HG03060 (cell line): ENCODE measurements around the gene LAMC2.
"Not testable (repeated sequence)": the region's sequence is repeated elsewhere in the genome, so short reads cannot be mapped to it uniquely, and the experiment has no call there.

ENCODE experiments used
- ATAC-seq: cut with Tn5 transposase; IDR thresholded peaks from one replicate; pipeline ENCODE4 v1.9.1; 2021; ENCODE audit warnings: low read depth, moderate number of reproducible peaks; ENCODE audit not compliant: unreplicated experiment

Gene LAMC2

DNA sequence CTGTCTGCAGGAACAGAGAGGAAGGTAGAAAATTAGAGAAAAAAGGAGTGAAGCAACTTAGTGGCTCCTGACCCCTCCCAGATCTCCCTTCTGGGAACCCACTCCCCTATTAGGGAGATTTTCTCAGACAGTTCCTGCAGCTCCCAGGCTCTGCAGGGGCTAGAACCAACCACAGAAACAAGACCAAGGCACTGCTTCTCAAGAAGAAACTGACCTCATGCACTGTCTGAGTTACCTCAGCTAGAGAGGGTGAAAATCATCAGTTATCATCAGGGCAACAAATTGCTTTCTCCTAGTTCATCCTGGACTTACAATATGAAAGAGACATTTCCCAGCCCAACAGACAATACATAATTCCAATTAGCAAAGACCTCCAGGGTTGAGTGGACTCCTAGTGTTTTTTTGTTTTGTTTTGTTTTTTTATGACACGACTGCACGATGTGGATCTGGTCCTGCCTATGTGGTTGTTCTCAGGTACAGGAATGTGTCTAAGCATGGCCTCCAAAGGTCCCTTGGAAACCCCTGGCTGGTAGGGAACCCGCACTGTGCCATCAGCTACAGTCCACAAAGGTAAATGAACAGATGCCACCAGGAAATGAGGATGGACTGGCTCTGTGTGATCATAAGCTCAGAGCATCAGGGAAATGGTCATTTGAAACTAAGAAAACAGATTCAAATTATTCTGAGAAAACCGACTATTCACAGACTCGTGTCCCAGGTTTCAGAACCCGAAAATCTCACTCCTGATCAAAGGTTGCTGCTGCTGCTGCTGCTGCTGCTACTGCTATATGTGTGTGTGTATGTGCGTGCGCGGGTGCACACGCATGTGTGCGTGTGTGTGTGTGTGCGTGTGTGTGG lies 65.3 kb downstream of the LAMC2 start:
- ATAC-seq = no peak

DNA sequence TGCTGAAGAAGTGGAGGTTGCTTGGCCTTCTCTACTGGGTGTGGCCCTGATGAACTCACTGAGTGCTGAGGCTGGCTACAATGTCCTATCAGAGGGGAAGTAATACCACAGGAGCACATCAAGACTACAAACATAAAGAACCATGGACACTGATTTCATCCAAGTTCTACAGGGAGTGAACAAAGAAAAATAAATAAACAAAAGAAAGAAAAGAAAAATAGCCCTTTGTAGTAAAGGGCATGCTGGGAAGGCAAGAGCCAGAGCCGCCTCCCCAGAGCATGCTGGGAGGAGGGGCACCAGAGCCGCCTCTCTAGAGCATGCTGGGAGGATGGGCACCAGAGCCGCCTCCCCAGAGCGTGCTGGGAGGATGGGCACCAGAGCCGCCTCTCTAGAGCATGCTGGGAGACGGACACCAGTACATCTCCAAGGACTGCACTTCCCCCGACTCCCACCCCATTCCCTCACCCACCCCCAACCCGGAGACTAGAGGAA lies 65.9 kb downstream of the LAMC2 start:
- ATAC-seq = no peak

DNA sequence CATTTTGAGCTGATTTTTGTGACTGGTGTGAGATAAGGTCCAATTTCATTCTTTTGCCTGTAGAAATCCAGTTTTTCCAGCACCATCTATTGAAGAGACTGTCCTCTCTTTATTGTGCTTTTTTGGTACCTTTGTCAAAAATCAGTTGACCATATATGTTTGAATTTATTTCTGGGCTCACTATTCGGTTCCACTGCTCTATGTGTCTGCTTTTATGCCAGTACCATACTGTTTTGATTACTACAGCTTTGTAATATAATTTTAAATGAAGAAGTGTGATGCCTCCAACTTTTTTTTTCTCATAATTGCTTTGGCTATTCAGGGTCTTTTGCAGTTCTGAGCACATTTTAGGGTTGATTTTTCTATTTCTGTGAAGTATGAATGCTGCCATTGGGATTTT lies 69.0 kb downstream of the LAMC2 start:
- ATAC-seq = no peak

DNA sequence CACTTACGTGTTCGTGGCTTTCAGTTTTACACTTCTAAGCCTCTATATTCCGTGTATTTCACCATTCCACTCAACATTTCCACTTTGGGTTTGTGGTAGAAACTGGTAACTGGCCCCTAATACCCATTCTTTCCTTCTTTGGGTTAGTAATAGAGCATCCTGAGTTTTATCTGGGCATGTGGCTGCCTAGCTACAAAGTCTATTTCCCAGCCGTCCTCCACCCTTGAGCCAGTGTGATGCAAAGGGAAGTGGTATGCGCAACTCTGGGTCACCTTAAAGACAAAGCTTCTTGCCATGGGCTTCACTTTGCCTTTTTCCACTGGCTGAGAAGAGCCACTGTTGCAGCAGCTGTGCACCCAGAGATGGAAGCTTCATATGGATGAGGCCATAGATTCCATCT lies 73.9 kb downstream of the LAMC2 start:
- ATAC-seq = no peak

DNA sequence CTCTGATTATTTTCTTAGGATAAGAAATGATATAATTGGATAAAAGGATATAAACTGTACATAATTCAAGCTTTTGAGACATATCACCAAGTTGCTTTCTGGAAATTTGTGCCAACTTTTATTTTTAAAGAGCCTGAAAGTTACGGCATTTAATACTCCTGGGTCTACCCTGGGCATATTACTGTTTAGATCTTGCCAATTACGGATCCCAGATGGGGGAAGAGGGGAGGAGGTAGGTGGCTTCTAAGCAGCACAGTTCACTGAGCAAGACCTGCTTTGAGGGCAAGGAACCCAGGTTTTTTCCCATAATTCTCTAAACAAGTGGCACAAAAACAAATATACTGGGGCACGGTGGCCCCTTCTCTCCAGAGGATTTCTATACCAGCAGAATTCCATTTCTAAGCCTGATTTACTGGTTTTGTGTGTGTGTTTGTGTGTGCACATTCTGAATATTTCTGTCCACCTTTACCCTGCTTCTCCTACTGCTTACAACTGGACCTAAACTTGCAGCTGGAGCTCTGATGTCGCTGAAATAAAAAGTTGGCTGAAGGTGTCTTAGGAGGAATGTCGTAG lies 76.7 kb downstream of the LAMC2 start:
- no peak for ATAC-seq

DNA sequence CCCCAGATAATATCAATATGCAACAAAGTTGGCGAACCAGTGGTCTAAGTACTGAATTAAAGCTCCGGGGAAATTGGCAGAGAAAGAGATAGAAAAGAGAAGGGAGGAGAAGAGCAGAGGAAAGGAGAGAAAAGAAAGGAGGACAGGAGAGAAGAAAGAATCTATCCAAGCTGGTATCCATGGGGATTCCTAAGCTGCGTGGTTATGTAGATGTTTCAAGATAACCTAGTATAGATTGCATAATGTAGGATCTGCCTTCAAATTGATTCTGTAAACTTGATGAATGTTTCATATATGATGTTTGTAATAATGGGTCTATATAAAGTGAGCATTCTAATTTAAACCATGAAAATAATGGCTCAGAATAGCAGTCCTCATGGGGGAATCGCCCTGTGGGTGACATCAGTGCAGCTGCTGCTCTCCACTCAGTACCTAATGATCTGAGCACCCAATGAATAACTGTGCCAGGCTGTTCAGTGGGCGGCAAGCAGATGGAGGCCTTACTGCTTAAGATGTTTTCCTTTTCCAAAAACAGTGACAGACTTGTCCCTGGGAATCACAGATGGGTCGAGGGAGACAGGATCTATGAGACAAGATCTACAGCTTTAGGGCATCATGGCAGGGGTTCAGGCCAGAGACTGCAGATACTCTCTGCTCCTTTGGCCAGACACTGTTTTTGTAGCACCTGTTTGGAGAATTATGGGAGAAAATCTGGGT lies 78.0 kb downstream of the LAMC2 start:
- no peak for ATAC-seq

DNA sequence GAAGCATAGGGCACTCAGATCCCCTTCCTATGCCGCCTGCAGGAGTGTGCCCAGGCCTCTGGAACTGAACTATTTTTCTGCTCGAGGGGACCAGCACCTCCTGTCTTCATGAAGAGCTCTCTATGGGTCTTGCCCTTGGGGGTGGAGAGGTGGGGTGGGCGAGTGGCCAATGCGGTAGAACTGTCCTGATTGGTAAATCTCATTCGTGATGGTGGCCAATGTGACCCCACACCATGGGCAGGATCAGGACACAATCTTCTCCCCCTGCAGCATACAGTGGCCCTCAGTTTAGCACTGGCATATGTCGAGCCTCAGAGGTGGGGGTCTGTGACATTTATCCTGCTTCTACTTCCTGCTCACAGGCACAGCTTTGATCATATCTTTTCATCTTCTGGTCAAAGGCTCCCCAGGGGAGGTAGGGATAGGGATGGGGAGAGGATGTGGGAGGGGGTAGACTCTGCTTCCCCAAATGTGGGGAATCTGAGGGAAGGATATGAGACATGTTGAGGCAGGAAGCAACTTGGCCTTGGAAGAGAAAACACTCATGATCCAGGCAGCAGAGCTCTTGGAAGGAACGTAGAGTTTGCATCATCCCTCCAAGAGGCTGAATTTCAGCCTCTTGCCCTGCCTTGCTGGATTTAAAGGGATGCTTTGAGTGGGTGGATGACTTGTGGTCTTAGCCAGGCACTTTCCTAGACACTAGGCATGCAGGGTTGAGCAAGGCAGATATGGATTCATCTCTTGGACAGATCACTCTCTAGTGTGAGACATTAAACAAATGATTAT lies 81.8 kb downstream of the LAMC2 start:
- no peak for ATAC-seq

DNA sequence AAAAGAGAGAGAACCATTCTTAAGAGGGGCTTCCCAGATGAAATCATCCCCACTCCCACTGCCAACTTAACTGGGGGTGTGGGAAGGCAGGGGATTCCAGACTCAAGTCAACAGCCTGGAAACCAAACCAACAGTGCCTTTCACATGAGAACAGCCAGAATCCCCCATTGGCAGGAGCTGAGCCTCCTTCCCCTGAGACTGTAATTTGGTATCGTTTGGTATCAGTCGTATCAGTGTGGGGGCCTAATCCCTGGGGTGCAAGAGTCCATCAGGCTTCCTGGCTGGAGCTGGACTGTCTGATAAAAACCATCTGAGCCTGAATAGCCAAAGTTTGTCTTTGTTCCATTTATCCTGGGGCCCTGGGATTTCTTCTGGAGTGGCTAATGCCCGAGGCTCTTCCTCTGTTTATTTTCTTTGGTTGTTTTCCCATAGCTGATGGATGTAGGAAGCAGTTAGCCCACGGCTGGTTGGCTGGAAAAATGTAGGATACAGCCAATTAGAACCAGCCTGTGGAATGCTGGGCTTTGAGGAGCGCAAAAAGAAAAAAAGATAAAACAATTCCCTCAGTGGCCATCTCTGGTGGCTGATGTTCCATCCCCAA lies 84.6 kb downstream of the LAMC2 start:
- ATAC-seq = no peak

DNA sequence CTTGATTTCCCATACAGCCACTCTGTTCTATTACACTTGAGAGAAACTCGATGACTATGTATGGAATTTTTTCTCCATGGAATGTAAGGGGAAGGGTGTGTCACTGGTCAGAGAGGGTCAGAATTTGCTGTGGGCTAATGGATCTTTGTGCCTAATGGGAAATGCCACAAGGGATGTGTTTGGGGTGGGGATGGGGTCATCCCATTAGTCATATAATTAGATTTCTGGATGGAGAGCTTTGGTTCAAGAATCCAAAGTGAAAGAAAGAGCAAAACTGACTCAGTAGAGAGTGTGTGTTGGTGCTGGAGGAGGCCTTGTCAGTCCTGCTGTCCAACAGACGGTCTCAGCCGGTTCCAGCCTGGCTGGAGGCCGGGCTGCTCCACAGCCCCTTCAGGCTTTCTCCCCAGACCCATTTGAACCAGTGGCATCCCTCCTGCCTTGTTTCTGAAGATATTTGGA lies 86.4 kb downstream of the LAMC2 start:
- no peak for ATAC-seq

DNA sequence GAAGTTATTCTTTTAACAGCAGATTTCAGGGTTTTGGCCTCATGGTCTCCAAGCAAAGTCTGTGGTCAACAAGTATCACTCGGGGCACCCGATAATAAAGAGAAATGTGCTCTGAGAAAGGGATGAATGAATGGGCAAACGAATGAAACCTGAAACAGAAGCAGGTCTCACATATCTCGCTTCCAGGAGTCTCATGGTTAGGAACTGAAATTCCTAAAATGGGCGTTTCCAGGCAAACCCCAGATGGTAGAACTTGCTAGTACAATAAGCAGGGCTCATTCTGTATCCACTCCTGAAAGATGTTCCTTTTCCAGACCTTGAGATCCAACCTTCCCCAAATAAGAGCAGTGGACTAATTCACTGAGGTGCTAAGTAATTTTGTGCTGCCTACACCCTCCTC lies 87.2 kb downstream of the LAMC2 start:
- no peak for ATAC-seq

DNA sequence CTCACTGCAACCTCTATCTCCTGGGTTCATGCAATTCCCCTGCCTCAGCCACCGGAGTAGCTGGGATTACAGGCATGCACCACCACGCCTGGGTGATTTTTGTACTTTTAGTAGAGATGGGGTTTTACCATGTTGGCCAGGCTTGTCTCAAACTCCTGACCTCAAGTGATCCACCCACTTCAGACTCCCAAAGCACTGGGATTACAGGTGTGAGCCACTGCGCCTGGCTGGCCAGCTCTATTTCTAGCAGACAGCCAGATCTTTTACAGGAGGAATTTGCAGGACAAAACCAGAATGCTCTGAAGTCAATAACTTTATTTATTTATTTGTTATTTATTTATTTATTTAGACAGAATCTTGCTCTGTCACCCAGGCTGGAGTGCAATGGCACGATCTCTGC lies 87.9 kb downstream of the LAMC2 start:
- not testable (repeated sequence) for ATAC-seq

DNA sequence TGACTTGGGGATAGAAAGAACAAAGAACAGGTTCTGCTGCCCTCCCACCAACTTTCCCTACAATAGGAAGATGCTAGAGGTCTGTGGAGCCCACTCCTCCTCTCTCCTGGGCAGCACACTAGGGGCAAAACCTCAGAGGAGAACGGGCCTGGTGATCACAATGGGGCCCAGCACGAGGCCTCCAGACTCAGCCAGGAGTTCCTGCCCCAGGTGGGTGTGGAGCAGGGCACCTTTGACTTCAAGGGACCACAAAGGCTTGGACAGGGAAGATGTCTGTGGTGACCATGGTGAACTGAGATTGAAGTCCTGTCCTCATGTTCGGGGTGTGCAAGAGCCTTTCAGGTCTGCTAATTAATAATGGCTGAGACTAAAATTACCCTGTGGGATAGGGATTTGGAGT lies 88.8 kb downstream of the LAMC2 start:
- ATAC-seq = no peak

DNA sequence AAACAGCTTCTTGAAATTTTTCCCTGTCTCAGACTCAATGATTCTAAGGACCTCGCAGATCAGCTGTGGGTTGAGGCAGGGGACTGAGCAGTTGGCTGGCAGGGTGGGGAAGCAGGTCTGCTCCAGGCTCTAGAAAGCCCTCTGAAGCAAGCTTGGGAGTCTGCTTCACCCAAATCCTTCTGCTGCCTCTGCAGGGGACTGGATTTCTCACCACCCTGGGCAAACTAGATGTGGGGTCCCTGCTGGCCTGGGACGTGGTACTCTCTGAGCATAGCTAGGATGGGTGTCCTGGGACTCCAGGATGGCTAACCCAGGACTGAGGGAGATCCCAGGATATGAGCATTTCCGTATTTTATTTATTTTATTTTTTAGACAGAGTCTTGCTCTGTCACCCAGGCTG lies 89.3 kb downstream of the LAMC2 start:
- ATAC-seq = no peak

DNA sequence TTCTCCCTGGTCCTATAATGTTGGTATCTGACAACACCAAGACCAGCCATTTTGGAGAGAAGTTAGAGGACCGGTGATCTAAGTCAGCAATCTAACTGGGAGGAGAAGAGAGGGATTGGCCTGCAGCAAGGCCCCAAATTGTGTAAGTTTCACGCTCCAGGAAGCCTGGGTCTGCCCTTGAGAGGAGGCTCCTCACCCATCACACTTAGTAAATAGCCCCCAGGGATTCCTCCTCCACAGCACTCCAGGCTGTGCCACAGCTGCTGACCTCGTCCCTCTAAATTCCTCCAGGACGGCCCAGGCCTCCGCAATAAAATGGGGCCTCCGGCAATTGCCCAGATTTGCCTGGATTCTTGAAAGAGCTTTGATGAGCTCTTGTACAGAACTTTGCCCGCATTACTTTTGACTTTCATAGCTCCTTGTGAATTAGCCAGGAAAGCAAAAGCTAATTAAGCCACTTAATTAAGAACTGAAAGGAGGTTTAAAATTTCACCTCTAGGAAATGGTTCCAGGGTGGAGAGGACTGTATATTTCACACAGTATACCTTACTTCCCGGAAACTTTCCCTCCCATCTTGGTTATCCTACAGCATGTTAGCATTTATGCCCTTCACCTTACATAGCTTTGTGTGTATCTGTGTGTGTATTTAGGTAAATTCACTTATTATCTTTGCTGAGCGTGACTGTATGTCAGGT lies 90.5 kb downstream of the LAMC2 start:
- no peak for ATAC-seq

DNA sequence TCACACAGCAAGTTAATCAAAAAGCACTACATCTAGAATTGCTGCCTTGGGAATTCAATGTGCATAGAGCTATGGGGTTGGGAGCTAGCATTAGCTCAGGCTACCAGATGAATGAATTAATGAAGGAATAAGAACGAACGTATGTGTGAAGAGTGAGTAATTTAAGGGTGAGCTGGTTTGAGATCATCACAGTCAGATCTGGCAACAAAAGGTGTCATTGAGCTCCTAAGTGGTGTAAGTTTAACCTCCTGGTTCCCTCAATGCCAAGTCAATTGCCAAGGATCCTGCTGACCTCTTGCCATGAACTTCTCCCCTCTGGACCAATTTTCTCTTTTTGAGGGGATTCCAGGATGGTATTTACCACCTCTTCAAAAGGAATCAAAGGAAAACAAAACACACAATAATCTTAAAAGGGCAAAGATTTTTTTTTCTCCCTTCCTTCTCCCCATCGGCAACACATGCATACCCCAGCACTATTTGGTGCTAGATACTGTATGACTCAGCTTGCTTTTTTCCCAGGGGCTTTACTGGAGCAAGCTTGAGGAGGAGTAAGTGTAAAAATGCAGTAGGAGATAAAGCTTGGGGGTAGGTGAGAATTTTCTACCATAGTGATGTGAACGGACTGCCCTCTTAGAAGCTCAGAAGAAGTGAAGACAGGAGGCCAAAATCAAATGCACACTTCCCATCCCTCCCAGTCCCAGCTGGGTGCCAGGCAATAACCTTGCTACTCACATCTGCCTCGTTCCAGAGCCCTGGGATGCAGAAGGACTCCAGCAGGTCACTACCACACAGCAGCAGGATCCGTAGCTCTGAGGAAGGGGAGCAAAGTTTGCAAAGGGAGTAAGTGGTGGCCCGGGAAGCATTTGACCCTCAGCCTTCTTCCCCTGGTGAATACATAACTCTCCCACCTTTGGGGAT lies 92.0 kb downstream of the LAMC2 start:
- ATAC-seq = no peak

DNA sequence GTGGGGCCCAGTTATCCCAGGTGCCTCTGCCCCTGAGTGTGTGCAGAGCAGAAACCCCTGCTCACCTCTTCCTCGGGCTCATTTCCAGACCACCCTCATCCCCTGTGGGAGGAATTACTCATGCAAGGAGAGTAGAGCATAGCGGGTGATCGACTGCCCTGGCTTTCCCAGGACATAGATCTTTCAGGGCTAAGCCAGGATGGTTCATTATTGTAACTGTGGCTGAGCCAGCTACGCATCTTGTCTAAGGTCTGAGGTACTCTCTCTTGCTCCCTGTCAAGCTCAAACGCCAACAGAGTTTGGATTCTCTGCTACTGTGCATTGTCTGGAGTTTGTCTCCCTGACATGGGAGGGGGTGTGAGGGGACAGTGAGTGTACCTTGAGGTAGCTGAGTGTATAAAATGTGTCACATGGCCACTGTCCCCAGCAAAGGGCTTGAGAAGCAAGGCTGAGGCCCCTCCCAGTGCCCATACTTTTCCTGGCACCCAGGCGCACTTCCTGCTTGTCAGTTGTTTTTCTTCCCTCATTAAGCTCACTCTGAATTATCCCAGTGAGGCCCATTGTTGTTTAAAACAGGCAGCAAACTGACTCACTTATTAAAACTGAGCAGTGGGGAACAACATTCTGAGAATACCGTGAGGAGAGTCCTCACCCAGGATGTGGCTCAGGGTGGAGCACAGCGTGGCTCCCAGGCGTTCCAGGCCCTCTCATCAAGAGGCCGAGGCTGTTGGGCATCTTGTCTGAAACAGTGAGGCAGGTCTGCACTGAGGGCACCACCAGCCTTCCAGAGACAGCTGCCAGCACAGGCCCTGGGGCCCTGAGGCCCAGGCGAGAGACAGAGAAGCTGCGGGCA lies 92.9 kb downstream of the LAMC2 start:
- ATAC-seq = no peak

DNA sequence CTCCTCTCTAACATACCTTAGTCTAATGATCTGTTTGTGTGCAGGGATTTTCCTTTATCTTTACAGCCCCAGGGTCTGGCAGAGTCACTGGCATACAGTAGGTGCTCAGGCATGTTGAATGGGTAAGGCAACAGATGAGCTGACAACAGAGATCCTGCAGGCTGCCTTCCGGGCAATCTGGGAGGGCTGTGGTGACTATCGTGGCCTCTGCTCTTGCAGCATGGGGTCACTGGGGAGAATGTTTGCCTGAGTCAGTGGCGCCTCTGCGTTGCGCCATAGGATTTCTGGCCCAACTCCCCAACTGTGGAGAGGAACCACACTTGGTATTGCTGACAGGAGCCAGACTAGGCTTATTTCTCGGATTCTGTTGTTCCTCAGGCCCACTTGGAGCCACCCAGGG lies 93.8 kb downstream of the LAMC2 start:
- no peak for ATAC-seq

DNA sequence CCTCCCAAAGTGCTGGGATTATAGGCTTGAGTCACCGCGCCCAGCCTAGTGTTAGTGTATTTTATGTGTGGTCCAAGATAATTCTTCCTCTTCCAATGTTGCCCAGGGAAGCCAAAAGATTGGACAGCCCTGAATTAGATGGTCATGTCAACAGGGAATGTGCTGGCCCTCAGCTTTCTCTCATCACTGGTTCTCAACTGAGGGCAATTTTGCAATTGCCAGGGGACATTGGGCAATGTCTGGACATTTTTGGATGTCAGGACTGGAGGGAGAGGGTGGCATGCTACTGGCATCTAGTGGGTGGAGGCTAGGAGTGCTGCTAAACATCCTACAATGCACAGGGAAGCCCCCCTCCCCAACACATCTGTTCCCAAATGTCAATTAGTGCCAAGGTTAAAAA lies 95.0 kb downstream of the LAMC2 start:
- ATAC-seq = no peak
